Body of pancreas (tissue), 4 donors: ENCODE data around the gene DUOXA1.

ENCODE experiments used
- CTCF ChIP-seq, 7 experiments: fragments of 450-650 bp in 4 of 7; fragments of 200-600 bp in 3 of 7; sonication (generic) in 3 of 7; IDR thresholded peaks; one replicate each; pipeline ENCODE4 v1.5.1; 2016 to 2019; ENCODE audit warnings: antibody characterized with exemption in 7 of 7
- POLR2A ChIP-seq, 3 donors: fragments of 450-650 bp; IDR thresholded peaks; one replicate each; pipeline ENCODE4 v1.6.1; 2016; ENCODE audit warnings: antibody characterized with exemption in 3 of 3, mild to moderate bottlenecking in 2 of 3

DNA sequence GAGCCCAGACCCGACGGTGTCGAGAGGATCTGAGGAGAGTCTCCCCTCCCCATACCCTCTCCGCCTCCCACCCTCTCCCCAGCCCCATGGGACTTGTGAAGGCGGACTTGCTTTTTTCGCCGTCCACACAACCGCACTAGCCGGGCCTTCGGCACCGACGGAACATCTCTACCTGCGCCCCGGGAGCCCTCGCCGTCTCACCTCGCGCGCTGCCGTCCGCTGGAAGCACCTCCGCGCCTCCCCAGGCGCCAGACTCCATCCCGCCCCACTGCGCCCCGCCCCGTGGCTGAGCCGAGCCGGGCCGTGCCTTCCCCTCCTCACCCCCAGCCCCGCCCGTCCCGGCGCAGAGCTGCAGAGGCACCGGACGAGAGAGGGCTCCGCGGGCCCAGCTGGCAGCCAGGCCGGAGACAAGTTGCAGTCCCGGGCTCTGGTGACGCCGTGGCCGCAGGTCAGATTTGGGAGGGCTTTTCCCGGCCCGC, at the start of gene DUOXA1, which contains the start of gene DUOX1:
- TF ChIP-seq CTCF (IDR thresholded peaks at IDR 0.05), result no peak
- TF ChIP-seq POLR2A (IDR thresholded peaks at IDR 0.05), result no peak
